ENCODE measurements around the gene ABCB11. TPM values are rescaled to one million over a fixed set of nuclear protein-coding genes. Genes with fewer than 3 reads are reported as not detected.

ABCB11 gene
- total RNA-seq, 1 experiment from 2014 or later: 0.11 TPM

DNA sequence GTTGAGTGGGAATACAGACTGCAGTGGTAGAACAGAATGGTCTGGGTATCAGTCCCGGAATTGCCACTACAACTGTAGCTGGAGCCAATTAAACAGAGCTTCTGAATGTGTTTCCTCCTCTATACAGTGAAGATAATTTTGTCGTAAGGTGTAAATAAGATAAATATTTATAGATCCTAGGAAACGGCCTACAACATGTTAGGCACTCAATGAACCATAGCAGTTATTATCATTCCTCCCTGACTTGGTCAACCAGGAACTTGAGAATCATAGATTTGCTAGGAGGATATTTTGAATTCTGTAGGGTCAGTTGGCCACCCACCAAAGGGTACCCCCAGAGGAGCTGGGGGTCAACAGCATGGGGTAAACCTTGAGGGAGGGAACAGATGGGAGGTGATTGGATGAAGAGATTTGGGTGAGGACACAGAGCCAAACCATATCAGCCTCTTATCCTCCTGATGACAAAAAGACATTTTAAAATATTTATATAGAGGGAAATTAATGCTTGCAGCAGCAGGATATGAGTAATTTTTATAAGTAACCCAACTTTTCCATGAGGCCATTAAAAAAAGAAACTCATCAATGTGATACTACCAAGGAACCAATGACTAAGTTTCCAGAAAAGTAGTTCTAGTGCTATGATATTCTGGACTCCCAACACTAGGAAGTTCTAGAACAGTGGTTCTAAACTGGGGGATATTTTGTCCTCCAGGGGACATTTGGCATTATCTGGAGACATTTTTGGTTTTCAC lies 42.3 kb upstream of the ABCB11 start:
- H3F3A ChIP-seq (ENCODE audit: low read length, unreplicated experiment): no peaks in the 10 kb centered on the region
- peaks cover 38% of the 10 kb centered on the region for H3K4me1 ChIP-seq (ENCODE audit: insufficient read depth, low read length)
- no peak overlapping the region for H3K4me2 ChIP-seq (ENCODE audit: low read length)
- TF ChIP-seq EZH2 (IDR thresholded peaks at IDR 0.05; ENCODE audit: low read length, unreplicated experiment) (no peak), EZH2phosphoT487 (IDR thresholded peaks at IDR 0.05; ENCODE audit: borderline replicate concordance, low read length) (no peak)
- TF ChIP-seq, protein P1, sequence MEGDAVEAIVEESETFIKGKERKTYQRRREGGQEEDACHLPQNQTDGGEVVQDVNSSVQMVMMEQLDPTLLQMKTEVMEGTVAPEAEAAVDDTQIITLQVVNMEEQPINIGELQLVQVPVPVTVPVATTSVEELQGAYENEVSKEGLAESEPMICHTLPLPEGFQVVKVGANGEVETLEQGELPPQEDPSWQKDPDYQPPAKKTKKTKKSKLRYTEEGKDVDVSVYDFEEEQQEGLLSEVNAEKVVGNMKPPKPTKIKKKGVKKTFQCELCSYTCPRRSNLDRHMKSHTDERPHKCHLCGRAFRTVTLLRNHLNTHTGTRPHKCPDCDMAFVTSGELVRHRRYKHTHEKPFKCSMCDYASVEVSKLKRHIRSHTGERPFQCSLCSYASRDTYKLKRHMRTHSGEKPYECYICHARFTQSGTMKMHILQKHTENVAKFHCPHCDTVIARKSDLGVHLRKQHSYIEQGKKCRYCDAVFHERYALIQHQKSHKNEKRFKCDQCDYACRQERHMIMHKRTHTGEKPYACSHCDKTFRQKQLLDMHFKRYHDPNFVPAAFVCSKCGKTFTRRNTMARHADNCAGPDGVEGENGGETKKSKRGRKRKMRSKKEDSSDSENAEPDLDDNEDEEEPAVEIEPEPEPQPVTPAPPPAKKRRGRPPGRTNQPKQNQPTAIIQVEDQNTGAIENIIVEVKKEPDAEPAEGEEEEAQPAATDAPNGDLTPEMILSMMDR (conservative IDR thresholded peaks at IDR 0.05; ENCODE audit: low read depth, low read length): no peak
- H3K9me3 ChIP-seq (ENCODE audit: low read length): 0 out of 2 replicates have a peak, but pooled peaks cover 5% of the 10 kb centered on the region
- H4K20me1 ChIP-seq (ENCODE audit: low read length): no peaks in the 10 kb centered on the region
- ChIA-PET CTCF (no interaction called here), POLR2A (ENCODE audit: unreplicated experiment) (no interaction called here)
- no peaks in the 10 kb centered on the region for H3K27me3 ChIP-seq (ENCODE audit: low read length)
- intact Hi-C loops (cut with micrococcal nuclease): no loop called here
- peak overlapping the region; percentile 87 for H3K27ac ChIP-seq (ENCODE audit: low read length)
- no TSS peak for BruUV-seq (replicated peaks)
- H2AFZ ChIP-seq (ENCODE audit: low read length): no peak overlapping the region
- H3K9me2 ChIP-seq (replicated peaks; ENCODE audit: low read length): no peaks in the 10 kb centered on the region
- no peaks in the 10 kb centered on the region for H3K79me2 ChIP-seq (ENCODE audit: low read length)
- peak; percentile 11; the same call in 1 of the 2 replicates for ATAC-seq
- H3K9ac ChIP-seq (ENCODE audit: low read length): peak overlapping the region; percentile 32; the same call in 1 of the 2 replicates
- no peaks in the 10 kb centered on the region for H3K36me3 ChIP-seq (ENCODE audit: low read depth, low read length)
- H3K4me3 ChIP-seq (ENCODE audit: low read length): no peak overlapping the region
- DNase-seq: peak; percentile 59

DNA sequence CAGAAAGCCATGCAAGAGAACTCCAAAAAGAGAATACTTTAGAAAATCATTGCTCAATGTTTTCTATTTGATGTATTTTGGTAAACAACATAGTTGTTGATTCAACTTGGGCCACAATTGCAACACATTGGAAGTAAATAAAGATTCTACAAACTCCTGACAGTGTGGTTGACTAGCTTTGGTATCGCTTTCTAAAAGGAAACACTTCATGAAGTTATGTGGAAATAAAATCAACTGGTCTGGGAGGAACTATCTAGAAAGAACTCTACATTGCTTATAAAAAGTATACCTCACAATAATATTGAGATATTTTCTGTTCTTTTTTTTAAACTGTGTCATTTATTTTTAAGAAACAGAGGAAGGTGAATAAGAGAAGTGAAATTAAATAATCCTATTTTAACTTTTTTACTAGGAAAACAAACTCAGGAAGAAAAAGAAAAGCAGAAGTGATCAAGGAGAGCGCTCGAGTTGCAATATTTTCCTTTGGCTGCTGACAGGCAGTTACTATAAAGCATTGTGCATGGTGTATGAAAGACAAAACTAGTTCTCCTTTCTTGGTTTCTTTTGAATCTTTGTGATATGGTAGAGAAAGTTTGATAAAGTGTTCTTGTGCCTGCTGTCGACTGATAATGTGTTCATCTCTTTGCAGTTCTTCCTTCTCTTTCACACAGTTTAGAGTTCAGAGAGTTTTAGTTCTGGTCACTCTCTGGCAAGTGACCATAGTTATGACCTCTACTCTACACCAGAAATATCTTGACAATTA lies 41.2 kb upstream of the ABCB11 start:
- H3K79me2 ChIP-seq (ENCODE audit: low read length): no peaks in the 10 kb centered on the region
- no TSS peak for BruUV-seq (replicated peaks)

More for the DNA sequence above, 41.2 kb upstream of the ABCB11 start:
- Histone ChIP-seq H3K9ac (ENCODE audit: low read length) (no peak overlapping the region), H3K36me3 (ENCODE audit: low read depth, low read length) (no peaks in the 10 kb centered on the region), H3K27ac (ENCODE audit: low read length) (no peak overlapping the region), H3K4me1 (ENCODE audit: insufficient read depth, low read length) (peaks cover 38% of the 10 kb centered on the region), H3K4me3 (ENCODE audit: low read length) (no peak overlapping the region), H2AFZ (ENCODE audit: low read length) (no peak overlapping the region), H3K9me2 (replicated peaks; ENCODE audit: low read length) (no peaks in the 10 kb centered on the region), H4K20me1 (ENCODE audit: low read length) (no peaks in the 10 kb centered on the region), H3K4me2 (ENCODE audit: low read length) (no peak overlapping the region), H3K27me3 (ENCODE audit: low read length) (no peaks in the 10 kb centered on the region), H3K9me3 (ENCODE audit: low read length) (0 out of 2 replicates have a peak, but pooled peaks cover 5% of the 10 kb centered on the region), H3F3A (ENCODE audit: low read length, unreplicated experiment) (no peaks in the 10 kb centered on the region)
- DNase-seq: no peak
- CTCF ChIA-PET: no interaction called here
- no peak for ATAC-seq
- POLR2A ChIA-PET (ENCODE audit: unreplicated experiment): no interaction called here
- TF ChIP-seq EZH2 (IDR thresholded peaks at IDR 0.05; ENCODE audit: low read length, unreplicated experiment) (no peak), EZH2phosphoT487 (IDR thresholded peaks at IDR 0.05; ENCODE audit: borderline replicate concordance, low read length) (no peak)
- TF ChIP-seq, protein P1 (conservative IDR thresholded peaks at IDR 0.05; ENCODE audit: low read depth, low read length): no peak
- intact Hi-C loops (cut with micrococcal nuclease): no loop called here
